Measurements from ENCODE around the gene CACFD1. TPM values are rescaled to one million over a fixed set of nuclear protein-coding genes. Genes with fewer than 3 reads are reported as not detected.

CACFD1 gene
- total RNA-seq, 1 experiment from 2014 or later: 10.6 TPM

- no peak overlapping the region for H3K4me3 ChIP-seq (ENCODE audit: low read depth, low read length, poor library complexity, severe bottlenecking)
- no peaks in the 10 kb centered on the region for H3K4me1 ChIP-seq (ENCODE audit: insufficient read depth, low read length, poor library complexity, severe bottlenecking)
- no peaks in the 10 kb centered on the region for H3K27me3 ChIP-seq (replicated peaks; ENCODE audit: insufficient read depth, low read depth, low read length, poor library complexity)
- no peak overlapping the region for H3K27ac ChIP-seq (ENCODE audit: low read depth, low read length, poor library complexity, severe bottlenecking)
- BruUV-seq (replicated peaks): no TSS peak
- no peak for DNase-seq (ENCODE audit: low spot score)
- POLR2A ChIA-PET (ENCODE audit: low non-redundant PET): no interaction called here
- intact Hi-C loops (cut with micrococcal nuclease; ENCODE audit: unreplicated experiment): no loop called here
- no peaks in the 10 kb centered on the region for H3K36me3 ChIP-seq (ENCODE audit: insufficient read depth, low read length, poor library complexity, severe bottlenecking)
- CTCF ChIA-PET: no interaction called here
- H3K9me3 ChIP-seq (ENCODE audit: low read depth, low read length, poor library complexity, severe bottlenecking): no peaks in the 10 kb centered on the region
- no peak for TF ChIP-seq EZH2 (IDR thresholded peaks at IDR 0.05; ENCODE audit: borderline replicate concordance, low read depth, low read length, poor library complexity, severe bottlenecking)
- no peak for TF ChIP-seq CTCF (conservative IDR thresholded peaks at IDR 0.05; ENCODE audit: low read depth, low read length)
These were observed 16.5 kb upstream of the CACFD1 start for GRCh38 chr9:133443248-133443647.

- Histone ChIP-seq H3K36me3 (ENCODE audit: insufficient read depth, low read length, poor library complexity, severe bottlenecking) (no peaks in the 10 kb centered on the region), H3K27ac (ENCODE audit: low read depth, low read length, poor library complexity, severe bottlenecking) (no peak overlapping the region), H3K9me3 (ENCODE audit: low read depth, low read length, poor library complexity, severe bottlenecking) (no peaks in the 10 kb centered on the region), H3K4me1 (ENCODE audit: insufficient read depth, low read length, poor library complexity, severe bottlenecking) (no peaks in the 10 kb centered on the region), H3K4me3 (ENCODE audit: low read depth, low read length, poor library complexity, severe bottlenecking) (no peak overlapping the region), H3K27me3 (replicated peaks; ENCODE audit: insufficient read depth, low read depth, low read length, poor library complexity) (no peaks in the 10 kb centered on the region)
- TF ChIP-seq CTCF (conservative IDR thresholded peaks at IDR 0.05; ENCODE audit: low read depth, low read length) (no peak), EZH2 (IDR thresholded peaks at IDR 0.05; ENCODE audit: borderline replicate concordance, low read depth, low read length, poor library complexity, severe bottlenecking) (no peak)
- no peak for DNase-seq (ENCODE audit: low spot score)
- no TSS peak for BruUV-seq (replicated peaks)
- ChIA-PET POLR2A (ENCODE audit: low non-redundant PET) (no interaction called here), CTCF (interaction anchor here (0.7 kb wide), 1 partner anchor 11 kb away, joined by 5 read pairs; no protein-coding TSS in a partner anchor)
- intact Hi-C loops (cut with micrococcal nuclease; ENCODE audit: unreplicated experiment): no loop called here
These were observed 15.8 kb upstream of the CACFD1 start for GRCh38 chr9:133443982-133444381.

GRCh38 chr9:133445293-133445969 lies 14.3 kb upstream of the CACFD1 start:
- intact Hi-C loops (cut with micrococcal nuclease; ENCODE audit: unreplicated experiment): no loop called here
- Histone ChIP-seq H3K27me3 (replicated peaks; ENCODE audit: insufficient read depth, low read depth, low read length, poor library complexity) (no peaks in the 10 kb centered on the region), H3K4me1 (ENCODE audit: insufficient read depth, low read length, poor library complexity, severe bottlenecking) (no peaks in the 10 kb centered on the region), H3K4me3 (ENCODE audit: low read depth, low read length, poor library complexity, severe bottlenecking) (no peak overlapping the region), H3K27ac (ENCODE audit: low read depth, low read length, poor library complexity, severe bottlenecking) (no peak overlapping the region), H3K36me3 (ENCODE audit: insufficient read depth, low read length, poor library complexity, severe bottlenecking) (no peaks in the 10 kb centered on the region), H3K9me3 (ENCODE audit: low read depth, low read length, poor library complexity, severe bottlenecking) (no peaks in the 10 kb centered on the region)
- ChIA-PET POLR2A (ENCODE audit: low non-redundant PET) (no interaction called here), CTCF (interaction anchor here (0.6 kb wide), 1 partner anchor 294 kb away, joined by 3 read pairs; no protein-coding TSS in a partner anchor)
- no TSS peak for BruUV-seq (replicated peaks)
- DNase-seq (ENCODE audit: low spot score): no peak
- TF ChIP-seq CTCF (conservative IDR thresholded peaks at IDR 0.05; ENCODE audit: low read depth, low read length): no peak
- TF ChIP-seq EZH2 (IDR thresholded peaks at IDR 0.05; ENCODE audit: borderline replicate concordance, low read depth, low read length, poor library complexity, severe bottlenecking): no peak
